ENCODE data around the gene AQP2.

AQP2 gene

DNA sequence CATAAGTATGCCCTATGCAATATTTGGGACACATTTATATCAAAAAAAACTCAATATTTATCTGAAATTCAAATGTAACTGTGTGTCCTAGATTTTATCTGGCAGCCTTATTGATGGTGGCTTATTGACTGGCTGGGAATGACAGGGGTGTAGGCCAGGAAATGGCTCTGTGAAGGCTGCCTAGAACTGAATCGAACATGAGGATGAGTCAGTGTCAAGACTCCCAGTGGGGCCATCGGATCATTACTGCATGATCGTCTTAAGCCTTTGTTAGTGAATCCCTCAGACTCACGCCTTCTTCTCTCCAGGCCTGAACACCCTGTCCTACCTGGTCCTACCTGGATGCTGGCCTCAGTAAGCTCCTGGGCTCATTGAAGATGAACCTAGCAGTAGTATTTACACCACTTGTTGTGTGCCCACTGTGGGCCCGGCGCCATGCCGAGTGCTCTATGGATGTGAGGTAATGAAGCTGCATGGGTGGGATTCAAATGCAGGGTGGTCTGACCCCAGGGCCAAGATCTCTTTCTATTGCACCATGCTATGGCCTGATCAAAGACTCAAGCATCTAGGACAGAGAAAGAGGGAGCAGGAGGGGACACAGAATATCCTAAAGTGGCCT is 25.8 kb upstream of the AQP2 start:
- H3K4me3 ChIP-seq (IDR thresholded peaks at IDR 0.05; ENCODE audit: insufficient read depth, low read depth, low read length), result no peak overlapping the region
- no peak overlapping the region for H3K4me2 ChIP-seq
- H3K9ac ChIP-seq, result no peak overlapping the region
- TF ChIP-seq, protein P1, sequence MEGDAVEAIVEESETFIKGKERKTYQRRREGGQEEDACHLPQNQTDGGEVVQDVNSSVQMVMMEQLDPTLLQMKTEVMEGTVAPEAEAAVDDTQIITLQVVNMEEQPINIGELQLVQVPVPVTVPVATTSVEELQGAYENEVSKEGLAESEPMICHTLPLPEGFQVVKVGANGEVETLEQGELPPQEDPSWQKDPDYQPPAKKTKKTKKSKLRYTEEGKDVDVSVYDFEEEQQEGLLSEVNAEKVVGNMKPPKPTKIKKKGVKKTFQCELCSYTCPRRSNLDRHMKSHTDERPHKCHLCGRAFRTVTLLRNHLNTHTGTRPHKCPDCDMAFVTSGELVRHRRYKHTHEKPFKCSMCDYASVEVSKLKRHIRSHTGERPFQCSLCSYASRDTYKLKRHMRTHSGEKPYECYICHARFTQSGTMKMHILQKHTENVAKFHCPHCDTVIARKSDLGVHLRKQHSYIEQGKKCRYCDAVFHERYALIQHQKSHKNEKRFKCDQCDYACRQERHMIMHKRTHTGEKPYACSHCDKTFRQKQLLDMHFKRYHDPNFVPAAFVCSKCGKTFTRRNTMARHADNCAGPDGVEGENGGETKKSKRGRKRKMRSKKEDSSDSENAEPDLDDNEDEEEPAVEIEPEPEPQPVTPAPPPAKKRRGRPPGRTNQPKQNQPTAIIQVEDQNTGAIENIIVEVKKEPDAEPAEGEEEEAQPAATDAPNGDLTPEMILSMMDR (conservative IDR thresholded peaks at IDR 0.05; ENCODE audit: low read depth, low read length), result no peak
- no peaks in the 10 kb centered on the region for H3K79me2 ChIP-seq (ENCODE audit: insufficient read depth, low read depth)
- H3K27me3 ChIP-seq (ENCODE audit: insufficient read depth, low read depth), result no peaks in the 10 kb centered on the region
- no peaks in the 10 kb centered on the region for H3K36me3 ChIP-seq (ENCODE audit: insufficient read depth)
- H3K27ac ChIP-seq, result no peak overlapping the region
- no peak overlapping the region for H2AFZ ChIP-seq (ENCODE audit: low read depth)
- H4K20me1 ChIP-seq (ENCODE audit: insufficient read depth), result no peaks in the 10 kb centered on the region
- H3K4me1 ChIP-seq (ENCODE audit: low read depth, poor library complexity, severe bottlenecking), result no peaks in the 10 kb centered on the region

DNA sequence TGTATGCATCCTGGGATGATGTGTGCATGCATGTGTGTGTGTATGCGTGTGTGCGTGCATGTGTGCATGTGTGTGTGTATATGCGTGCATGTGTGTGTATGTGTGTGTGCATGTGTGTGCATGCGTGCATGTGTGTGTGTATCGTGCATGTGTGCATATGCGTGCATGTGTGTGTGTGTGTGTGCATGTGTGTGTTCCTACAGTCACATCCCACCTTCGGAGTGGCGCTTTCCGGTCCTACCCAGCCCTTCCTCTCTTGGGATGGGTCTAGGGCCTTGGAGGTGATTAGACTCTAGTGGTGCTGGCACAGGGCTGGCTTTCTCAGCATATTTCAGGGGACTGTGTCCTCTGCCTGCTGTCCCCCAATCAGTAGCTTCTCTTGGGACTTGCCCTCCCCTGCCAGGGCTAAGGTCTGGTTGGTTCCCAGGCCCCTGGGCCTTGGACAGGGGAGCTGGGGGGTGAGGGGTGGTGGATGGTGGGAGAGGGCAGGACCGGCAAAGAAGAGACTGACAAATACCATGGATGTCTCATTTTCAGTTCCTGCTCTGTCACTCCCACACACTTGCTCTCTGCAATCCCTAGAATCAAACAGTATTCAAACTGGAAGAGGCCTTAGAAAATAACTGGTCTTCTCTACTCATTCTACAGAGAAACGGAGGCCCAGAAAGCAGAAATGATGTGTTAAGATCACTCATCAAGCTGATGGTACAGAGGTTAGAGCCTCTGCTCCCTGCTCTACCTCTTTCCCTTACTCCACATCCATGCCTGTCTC is 24.9 kb upstream of the AQP2 start:
- no peaks in the 10 kb centered on the region for H3K27me3 ChIP-seq (ENCODE audit: insufficient read depth, low read depth)
- TF ChIP-seq, protein P1 (conservative IDR thresholded peaks at IDR 0.05; ENCODE audit: low read depth, low read length), result no peak
- no peak overlapping the region for H2AFZ ChIP-seq (ENCODE audit: low read depth)
- no peak overlapping the region for H3K9ac ChIP-seq
- no peak overlapping the region for H3K27ac ChIP-seq
- H3K4me3 ChIP-seq (IDR thresholded peaks at IDR 0.05; ENCODE audit: insufficient read depth, low read depth, low read length), result no peak overlapping the region
- H3K4me2 ChIP-seq, result no peak overlapping the region
- no peaks in the 10 kb centered on the region for H3K36me3 ChIP-seq (ENCODE audit: insufficient read depth)
- no peaks in the 10 kb centered on the region for H3K4me1 ChIP-seq (ENCODE audit: low read depth, poor library complexity, severe bottlenecking)
- H4K20me1 ChIP-seq (ENCODE audit: insufficient read depth), result no peaks in the 10 kb centered on the region
- H3K79me2 ChIP-seq (ENCODE audit: insufficient read depth, low read depth), result no peaks in the 10 kb centered on the region

DNA sequence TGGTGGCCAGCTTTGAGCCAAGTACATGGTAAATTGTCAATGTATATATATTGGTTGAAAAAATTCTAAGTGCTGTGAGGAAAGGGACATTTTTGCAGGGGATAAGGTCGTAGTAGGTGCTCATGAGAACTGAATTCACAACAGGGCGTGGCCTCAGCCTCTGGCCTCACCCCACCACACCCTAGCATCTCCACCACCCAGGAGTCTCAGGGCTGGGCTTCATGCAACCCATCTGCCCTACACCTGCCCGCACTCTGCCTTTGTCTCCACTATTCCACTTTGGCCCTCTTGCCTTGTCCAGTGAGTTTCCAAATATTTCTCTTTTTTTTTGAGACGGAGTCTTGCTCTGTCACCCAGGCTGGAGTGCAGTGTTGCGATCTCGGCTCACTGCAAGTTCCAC is 22.1 kb upstream of the AQP2 start:
- H3K4me3 ChIP-seq (IDR thresholded peaks at IDR 0.05; ENCODE audit: insufficient read depth, low read depth, low read length), result no peak overlapping the region
- H4K20me1 ChIP-seq (ENCODE audit: insufficient read depth), result no peaks in the 10 kb centered on the region
- no peaks in the 10 kb centered on the region for H3K4me1 ChIP-seq (ENCODE audit: low read depth, poor library complexity, severe bottlenecking)
- no peak overlapping the region for H3K27ac ChIP-seq
- H3K79me2 ChIP-seq (ENCODE audit: insufficient read depth, low read depth), result no peaks in the 10 kb centered on the region
- no peak overlapping the region for H2AFZ ChIP-seq (ENCODE audit: low read depth)
- no peak overlapping the region for H3K9ac ChIP-seq
- H3K4me2 ChIP-seq, result no peak overlapping the region
- H3K27me3 ChIP-seq (ENCODE audit: insufficient read depth, low read depth), result no peaks in the 10 kb centered on the region
- H3K36me3 ChIP-seq (ENCODE audit: insufficient read depth), result no peaks in the 10 kb centered on the region
- TF ChIP-seq, protein P1 (conservative IDR thresholded peaks at IDR 0.05; ENCODE audit: low read depth, low read length), result no peak

DNA sequence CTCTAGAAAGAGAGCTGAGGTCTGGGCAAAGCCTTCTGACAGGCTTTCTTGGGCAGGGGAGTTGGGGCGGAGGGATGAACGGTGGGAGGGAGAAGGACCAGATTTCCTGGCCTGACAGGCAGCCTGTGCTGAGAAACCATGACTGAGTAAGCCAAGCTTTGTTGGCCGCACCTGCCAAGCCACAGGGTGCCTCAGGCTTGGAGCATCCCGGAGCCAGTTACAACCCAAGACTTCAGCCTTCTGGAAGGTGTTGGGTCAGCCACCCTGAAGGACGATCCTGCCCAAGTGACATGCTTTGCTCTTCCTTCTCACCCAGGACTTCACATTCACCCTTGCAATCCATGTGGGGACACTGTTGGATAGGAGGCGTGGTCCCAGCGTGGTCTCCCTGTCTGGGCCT is 21.0 kb upstream of the AQP2 start:
- Histone ChIP-seq H3K27ac (no peak overlapping the region), H3K4me3 (IDR thresholded peaks at IDR 0.05; ENCODE audit: insufficient read depth, low read depth, low read length) (no peak overlapping the region), H2AFZ (ENCODE audit: low read depth) (no peak overlapping the region), H3K79me2 (ENCODE audit: insufficient read depth, low read depth) (no peaks in the 10 kb centered on the region), H3K4me2 (no peak overlapping the region), H3K36me3 (ENCODE audit: insufficient read depth) (no peaks in the 10 kb centered on the region), H4K20me1 (ENCODE audit: insufficient read depth) (no peaks in the 10 kb centered on the region), H3K4me1 (ENCODE audit: low read depth, poor library complexity, severe bottlenecking) (peaks cover 10% of the 10 kb centered on the region), H3K9ac (no peak overlapping the region), H3K27me3 (ENCODE audit: insufficient read depth, low read depth) (no peaks in the 10 kb centered on the region)
- TF ChIP-seq, protein P1 (conservative IDR thresholded peaks at IDR 0.05; ENCODE audit: low read depth, low read length), result no peak
